ENCODE results near the gene CSHL1.

DNA sequence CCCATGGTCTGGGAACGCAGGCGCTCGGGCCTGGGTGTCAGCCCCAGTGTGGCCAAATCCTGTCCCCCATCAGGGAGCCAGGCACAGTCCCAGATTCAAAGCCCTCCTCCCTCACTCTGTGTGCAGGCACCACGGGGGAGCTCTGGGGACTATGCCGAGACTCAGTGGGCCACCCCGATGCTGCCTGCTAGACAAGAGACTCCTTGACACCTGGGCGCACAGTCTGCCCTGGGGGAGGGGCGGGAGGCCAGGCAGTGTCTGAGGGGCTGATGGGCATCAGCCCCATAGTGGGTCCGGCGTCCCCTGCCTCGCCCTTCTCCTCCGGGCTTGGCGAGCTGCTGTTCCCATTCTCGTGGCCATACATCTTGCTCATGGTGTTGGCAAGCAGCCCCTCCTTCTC lies 29.5 kb upstream of the CSHL1 start:
- TF ChIP-seq, protein P1, sequence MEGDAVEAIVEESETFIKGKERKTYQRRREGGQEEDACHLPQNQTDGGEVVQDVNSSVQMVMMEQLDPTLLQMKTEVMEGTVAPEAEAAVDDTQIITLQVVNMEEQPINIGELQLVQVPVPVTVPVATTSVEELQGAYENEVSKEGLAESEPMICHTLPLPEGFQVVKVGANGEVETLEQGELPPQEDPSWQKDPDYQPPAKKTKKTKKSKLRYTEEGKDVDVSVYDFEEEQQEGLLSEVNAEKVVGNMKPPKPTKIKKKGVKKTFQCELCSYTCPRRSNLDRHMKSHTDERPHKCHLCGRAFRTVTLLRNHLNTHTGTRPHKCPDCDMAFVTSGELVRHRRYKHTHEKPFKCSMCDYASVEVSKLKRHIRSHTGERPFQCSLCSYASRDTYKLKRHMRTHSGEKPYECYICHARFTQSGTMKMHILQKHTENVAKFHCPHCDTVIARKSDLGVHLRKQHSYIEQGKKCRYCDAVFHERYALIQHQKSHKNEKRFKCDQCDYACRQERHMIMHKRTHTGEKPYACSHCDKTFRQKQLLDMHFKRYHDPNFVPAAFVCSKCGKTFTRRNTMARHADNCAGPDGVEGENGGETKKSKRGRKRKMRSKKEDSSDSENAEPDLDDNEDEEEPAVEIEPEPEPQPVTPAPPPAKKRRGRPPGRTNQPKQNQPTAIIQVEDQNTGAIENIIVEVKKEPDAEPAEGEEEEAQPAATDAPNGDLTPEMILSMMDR (IDR thresholded peaks at IDR 0.05) = no peak
- no peak for TF ChIP-seq ZFX (IDR thresholded peaks at IDR 0.05; ENCODE audit: borderline replicate concordance)
